Tibial nerve (tissue), 4 donors: ENCODE results near the gene KISS1.

Experiments
- EP300 ChIP-seq, 2 donors: sonication (generic); formaldehyde crosslinking; IDR thresholded peaks; one replicate each; pipeline ENCODE4 v1.6.1; 2017; ENCODE audit warnings: antibody characterized with exemption in 2 of 2, mild to moderate bottlenecking in 1 of 2
- POLR2A ChIP-seq, 2 donors: fragments of 450-650 bp; IDR thresholded peaks; one replicate each; pipeline ENCODE4 v1.6.1; 2017; ENCODE audit warnings: antibody characterized with exemption in 2 of 2, mild to moderate bottlenecking in 2 of 2, moderate library complexity in 2 of 2
- TF ChIP-seq, protein P1 (sequence below), 5 experiments: fragments of 200-600 bp in 3 of 5; fragments of 450-650 bp in 2 of 5; sonication (generic) in 3 of 5; IDR thresholded peaks; one replicate each; pipeline ENCODE4 v1.5.1; 2016 to 2019; ENCODE audit warnings: antibody characterized with exemption in 5 of 5, mild to moderate bottlenecking in 3 of 5, moderate library complexity in 2 of 5

DNA sequence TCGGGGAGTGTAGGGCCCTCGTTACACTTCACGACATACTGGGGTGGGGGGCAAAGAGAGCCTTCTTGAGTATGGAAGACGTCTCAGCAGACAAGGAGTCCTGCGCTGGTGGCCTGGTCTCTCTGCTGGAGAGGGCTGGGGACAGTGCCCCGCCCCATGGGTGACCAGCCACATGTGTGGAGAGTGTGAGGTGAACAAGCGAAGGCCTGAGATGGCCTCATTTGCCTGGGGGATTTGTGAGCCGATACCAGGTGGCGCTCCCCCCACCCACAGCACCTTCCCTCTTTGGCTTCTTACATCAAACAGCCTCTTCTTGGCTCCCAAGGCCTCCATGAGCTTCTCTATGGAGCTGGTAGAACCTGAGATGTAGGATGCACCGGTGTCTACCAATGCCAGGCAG, 40.4 kb downstream of the KISS1 start:
- TF ChIP-seq, protein P1, sequence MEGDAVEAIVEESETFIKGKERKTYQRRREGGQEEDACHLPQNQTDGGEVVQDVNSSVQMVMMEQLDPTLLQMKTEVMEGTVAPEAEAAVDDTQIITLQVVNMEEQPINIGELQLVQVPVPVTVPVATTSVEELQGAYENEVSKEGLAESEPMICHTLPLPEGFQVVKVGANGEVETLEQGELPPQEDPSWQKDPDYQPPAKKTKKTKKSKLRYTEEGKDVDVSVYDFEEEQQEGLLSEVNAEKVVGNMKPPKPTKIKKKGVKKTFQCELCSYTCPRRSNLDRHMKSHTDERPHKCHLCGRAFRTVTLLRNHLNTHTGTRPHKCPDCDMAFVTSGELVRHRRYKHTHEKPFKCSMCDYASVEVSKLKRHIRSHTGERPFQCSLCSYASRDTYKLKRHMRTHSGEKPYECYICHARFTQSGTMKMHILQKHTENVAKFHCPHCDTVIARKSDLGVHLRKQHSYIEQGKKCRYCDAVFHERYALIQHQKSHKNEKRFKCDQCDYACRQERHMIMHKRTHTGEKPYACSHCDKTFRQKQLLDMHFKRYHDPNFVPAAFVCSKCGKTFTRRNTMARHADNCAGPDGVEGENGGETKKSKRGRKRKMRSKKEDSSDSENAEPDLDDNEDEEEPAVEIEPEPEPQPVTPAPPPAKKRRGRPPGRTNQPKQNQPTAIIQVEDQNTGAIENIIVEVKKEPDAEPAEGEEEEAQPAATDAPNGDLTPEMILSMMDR (IDR thresholded peaks at IDR 0.05) = no peak
- TF ChIP-seq EP300 (IDR thresholded peaks at IDR 0.05) = no peak
- TF ChIP-seq POLR2A (IDR thresholded peaks at IDR 0.05) = no peak
